Tongue (tissue), 2 donors: ENCODE results near the gene CHAT. TPM values are rescaled to one million over a fixed set of nuclear protein-coding genes. Genes with fewer than 3 reads are reported as not detected.

ENCODE experiments used
- DNase-seq: peaks from one replicate; pipeline ENCODE4 v3.0.0-alpha.2; 2015
- total RNA-seq: library from RNA; depleted of rRNA; stranded (reverse); fragments of >200 nt; gene quantifications from one replicate; pipeline ENCODE4 v1.2.3, GENCODE V29; 2014

Gene CHAT
- not detected for total RNA-seq

DNA sequence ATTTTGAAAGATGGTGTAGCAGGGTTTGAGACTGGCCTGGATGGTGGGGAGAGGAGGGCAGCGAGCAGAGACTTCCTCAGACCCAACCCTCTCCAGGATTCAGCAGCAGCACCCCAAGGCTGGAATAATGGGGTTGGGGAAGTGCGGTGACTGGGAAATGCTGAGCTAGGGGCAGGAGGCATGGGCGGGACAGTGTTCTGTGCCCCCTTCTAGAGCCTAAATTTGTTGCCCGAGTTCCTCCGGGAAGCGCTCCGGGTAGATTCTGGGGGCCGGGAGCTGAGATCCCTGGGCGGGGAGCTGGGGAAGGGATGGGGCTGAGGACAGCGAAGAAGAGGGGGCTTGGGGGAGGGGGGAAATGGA lies at the start of gene CHAT:
CHAT (plus strand) TSS at position 156 of the 360 bp plus-strand sequence; CDS start at position 309, 153 bp downstream.
- DNase-seq: no peak

DNA sequence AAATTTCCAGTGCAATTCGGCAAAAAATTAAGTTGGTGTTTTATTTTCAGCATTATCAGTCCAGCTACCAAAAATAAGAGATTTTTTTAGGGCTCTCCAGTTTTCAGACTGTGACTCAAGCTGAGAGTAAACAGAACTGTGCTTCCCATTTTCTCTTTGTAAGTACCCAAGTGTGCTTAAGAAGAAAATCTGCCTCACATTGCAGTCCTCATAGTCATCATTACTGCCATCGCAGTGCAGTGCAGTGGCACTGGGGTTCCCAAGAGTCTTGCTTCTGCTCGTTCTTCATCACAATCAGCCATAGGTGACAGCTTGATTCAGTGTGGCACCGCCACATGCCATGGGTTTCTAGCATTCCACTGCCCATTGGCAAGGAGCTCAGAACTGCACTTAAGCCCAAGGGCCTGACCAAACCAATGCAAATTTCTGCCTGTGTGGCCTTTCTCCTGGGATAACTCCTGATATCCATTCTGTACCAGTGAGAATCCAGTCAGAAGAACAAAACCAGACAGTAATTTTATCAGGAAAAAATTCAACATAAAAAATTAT lies 49.3 kb upstream of the CHAT start:
- no peak for DNase-seq

DNA sequence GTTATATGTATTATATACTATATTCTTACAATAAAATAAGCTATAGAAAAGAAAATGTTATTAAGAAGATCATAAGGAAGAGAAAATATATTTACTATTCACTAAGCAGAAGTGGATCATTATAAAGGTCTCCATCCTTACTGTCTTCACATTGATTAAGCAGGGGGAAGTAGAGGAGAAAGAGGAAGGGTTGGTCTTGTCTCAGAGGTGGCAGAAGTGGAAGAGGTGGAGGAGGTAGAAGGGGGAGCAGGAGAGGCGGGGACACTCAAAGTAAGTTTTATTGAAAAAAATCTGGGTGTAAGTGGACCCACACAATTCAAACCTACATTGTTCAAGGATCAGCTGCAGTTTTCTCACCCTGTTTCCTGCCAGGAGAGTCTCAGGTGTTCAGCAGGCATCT lies 46.0 kb upstream of the CHAT start:
- DNase-seq: no peak

DNA sequence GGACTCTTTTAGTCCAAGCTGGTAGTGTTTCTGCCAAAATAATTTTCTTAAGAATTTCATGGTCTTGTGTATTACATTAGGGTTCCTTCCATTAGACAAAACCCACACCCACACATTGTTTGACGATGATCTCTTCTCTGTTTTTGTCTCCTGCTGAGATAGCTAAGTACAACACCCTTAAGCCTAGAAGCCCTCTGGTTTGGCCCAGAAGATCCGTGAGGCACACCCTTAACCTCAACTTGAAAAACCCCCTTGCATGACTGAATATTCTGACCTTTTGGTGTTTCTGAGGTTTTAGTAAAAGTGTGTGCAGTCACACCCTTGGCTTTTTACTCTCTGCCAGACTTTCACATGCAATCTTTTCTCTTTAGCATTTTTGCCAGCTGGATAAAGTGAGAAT lies 45.6 kb upstream of the CHAT start:
- no peak for DNase-seq

DNA sequence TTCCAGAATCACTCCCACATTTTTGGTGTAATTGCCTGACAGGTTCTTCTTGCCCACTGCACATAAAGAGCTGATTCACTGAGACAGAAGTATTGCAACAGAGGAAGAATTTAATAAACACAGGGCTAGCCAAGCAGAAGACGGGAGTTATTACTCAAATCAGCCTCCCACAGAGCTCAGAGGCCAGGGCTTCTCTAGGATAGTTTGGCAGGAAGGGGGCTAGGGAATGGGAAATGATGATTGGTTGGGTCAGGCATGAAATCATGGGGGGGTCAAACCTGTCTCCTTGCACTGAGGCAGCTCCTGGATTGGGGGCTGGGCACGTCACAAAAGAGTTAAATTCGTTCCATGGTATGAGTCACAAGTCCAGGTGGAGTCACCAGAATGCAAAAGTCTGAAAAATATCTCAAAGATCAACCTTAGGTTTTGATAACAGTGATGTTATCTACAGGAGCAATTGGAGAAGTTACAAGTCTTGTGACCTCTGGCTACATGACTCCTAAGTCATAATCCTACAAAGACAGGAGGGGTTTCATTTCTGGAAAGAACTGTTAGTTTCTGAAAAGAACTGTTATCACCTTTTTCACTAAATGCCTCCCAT lies 44.7 kb upstream of the CHAT start:
- DNase-seq: no peak

DNA sequence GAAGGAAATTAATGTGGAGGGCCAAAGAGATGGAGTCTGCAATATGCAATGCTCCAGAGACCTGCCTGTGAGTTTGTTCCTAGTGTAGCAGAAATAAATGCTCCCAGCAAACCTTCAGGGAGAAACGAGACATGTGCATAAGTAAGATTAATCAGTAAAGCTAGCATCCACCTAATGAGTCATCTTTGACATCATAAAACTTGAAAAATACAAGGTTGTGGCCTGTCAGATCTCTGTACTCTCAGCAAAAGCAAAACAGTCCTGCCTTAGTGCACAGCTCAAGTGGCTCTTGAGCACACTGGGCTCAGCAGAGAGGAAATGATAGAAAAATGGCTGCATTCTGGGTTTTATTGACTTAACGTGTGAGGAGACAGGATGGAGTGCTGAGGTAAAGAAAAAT lies 42.4 kb upstream of the CHAT start:
- no peak for DNase-seq

DNA sequence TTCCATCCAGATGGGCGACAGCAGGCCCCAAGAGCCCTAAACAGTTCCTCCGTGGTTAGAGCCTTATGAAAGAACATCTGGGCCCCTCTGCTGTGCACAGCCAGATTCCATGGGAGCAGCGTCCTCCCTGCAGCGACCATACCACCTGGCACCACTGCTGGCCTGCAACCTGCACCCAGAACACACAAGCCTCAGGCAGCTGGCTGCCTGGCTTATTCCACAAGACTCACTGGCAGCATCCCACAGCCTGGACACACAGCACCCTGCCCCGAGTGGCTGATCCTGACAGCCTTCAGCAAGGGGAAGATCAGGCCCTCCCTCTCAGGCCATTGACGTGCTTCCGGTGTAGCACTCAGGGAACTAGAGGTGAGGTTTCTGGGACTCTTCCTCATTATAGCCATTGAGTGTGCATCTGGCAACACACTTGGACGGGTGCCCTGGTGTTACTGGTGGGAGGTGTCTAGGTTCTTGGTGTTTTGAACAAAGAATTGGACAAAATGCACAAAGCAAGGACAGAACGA lies 41.2 kb upstream of the CHAT start:
- DNase-seq: no peak

DNA sequence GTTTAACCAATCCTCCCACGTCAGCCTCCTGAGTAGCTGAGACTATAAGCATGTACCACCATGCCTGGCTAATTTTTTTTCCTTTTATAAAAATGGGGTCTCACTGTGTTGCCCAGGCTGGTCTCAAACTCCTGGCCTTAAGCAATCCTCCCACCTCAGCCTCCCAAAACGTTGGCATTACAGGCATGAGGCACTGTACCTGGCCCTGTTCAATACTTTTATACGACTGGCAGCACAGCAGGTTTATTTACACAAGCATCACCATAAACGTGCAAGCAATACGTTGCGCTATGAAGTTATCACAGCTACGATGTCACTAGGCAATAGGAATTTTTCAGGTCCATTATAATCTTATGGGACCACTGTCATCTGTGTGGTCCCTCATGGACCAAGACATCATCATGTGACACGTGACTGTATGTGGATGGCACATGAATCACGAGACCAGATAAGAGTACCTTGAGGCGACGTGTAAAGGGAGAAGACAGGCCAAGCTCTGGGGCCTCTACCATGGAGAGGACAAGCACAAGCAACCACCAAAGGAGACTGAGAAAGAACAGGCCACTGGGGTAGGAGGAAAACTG lies 38.3 kb upstream of the CHAT start:
- no peak for DNase-seq

DNA sequence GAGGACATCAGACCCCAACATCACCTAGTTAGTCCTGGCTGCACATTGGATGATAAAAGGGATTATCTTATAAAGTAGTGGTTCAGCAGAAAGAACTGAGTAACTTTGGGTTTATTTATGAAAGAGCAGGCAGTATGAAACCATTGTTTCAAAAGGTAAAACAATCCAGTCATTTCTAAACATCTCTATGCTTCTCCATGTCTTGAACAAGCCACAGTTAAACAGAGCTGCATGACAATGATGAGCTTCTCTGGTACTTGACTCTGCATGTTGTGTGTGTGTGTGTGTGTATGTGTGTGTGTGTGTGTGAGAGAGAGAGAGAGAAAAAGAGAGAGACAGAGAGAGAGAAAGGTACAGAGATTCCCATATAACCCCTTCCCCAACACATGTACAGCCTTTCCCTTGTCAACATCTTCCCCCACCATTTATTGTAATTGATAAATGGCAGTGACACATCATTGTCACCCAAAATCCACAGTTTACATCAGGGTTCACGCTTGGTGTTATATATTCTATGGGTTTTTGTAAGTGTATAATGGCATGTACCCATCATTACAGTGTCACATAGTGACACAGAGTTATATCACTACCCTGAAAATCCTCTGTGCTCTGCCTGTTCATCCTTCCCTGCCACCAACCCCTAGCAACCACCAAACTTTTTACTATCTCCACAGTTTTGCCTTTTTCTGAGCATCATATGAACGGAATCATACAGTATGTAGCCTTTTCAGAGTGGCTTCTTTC lies 36.5 kb upstream of the CHAT start:
- no peak for DNase-seq

DNA sequence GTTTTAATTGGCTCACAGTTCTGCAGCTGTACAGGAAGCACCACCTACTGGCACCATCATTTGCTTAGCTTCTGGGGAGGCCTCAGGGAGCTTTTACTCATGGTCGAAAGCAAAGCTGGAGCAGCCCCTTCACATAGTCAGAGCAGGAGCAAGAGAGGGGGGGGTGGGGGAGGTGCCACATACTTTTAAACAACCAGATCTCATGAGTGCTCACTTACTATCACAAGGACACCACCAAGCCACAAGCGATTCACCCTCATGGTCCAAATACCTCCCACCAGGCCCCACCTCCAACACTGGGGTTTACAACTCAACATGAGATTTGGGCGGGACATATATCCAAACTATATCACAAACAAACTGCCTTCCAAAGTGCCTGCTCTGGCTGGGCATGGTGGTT lies 35.4 kb upstream of the CHAT start:
- no peak for DNase-seq

DNA sequence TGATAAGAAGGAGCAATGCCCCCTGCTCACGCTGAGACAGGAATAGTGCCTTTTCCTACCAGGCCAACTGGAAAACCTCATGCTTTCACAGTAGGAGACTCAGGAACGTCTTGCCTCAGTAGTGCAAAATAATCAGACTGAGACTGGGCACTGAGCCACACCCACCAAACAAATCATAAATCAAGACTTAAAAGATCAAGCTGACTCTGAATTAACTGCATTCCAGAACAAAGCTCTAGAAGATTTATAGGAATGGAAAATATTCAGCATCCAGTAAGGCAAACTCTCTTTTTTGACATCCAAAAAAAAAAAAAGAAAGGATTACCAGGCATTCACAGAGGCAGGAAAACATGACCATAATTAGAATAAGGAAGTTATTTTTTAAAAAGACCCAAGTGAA lies 34.2 kb upstream of the CHAT start:
- no peak for DNase-seq

DNA sequence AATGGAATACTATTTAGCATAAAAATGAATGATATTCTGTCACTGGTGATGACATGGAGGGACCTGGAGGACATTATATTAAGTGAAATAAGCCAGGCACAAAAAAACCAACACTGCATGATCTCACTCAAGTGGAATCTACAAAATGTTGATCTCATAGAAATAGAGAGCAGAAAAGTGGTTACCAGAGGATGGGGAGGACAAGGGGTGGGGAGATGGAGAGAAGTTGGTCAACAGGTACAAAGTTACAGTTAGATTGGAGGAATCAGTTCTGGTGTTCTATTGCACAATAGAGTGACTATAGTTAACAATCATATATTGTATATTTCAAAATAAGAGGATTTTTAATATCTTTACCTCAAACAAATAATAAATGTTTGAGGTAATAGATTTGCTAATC lies 28.4 kb upstream of the CHAT start:
- DNase-seq: no peak

DNA sequence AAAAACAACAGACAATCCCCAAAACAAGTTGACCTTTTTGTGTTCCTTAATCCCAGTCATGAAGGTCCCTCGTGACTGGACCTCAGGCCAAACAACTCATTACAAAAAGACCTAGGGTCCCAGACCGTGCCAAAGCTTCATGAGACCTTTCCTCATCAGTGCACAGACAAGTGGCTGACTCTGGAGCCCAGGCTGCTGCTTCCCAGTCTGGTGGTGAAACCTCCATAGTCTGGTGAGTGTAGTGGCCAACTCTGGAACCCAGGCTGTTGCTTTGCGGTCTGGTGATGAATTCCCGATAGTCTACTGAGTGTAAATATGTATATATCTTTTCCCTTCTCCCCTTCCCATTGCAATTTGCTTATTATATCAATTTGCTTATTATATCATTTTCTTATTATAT lies 25.9 kb upstream of the CHAT start:
- no peak for DNase-seq

DNA sequence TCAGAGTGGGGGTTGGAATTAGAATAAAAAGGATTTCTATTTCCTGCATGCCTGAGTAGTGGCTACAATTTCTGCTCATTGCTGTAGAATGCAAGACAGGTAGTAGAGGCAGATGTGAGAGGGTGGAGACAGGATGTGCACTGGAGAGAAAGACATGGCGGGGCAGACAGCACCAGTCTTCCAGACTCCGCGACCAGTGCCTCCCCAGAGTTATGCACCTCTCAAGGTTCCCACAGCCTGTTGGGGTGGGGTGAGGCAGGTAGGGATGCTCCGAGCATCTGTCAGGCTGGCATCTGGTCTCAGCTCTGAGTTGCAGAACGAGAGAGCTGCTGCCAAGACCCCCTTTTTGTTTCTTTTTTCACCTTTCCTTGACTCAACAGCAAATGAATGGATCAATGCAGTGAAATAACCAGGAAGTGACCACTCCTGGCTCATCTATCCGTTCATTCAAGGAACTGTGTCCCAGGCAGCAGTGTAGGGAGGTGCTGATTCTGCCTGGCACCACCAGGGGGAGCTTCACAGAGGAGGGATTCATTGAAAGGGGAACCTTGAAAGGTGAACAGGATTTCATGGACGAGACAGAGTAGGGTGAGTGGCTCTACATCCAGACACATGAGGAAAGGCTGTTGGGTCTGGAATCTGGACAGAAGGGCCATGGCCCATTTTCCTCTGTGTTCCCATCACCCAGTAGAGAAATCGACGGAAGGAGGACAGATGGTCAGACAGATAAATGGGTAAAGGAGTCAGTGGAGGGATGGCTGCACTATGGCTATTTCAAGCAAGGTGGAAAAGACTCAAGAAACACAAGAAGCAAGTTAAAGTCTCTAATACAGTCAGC lies 20.9 kb upstream of the CHAT start:
- DNase-seq: peak; percentile 64

DNA sequence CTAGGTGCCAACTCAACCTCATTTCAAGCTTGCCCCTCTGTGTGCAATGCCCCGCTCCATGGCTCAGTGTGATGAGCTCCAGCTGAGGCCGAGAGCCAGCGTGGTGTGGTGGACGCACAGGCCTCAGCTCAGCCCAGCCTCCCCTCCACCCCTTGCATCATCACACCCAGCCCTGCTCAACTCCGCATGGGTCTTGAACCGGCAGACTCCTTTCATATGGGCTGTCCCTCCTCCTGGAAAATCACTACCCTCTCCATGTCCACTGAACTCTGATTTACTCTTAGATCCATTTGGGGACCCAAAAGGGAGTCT lies 20.3 kb upstream of the CHAT start:
- no peak for DNase-seq

DNA sequence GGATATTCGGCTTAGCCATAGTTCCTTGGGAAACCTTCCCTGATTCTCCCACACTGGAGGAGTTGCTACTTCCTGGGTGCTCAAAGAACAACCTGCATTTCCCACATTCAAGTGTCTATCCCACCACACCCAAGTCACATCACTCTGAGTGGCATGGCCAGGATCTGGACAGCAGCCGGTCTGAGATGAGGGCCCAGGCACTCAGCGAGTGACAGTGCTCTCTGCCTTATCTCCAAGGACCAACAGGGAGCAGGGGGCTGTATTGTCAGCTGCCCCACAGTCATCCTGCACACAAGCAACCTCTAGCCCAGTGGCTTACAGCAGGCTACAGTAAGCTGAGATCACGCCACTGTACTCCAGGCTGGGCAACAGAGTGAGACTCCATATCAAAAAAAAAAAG lies 19.8 kb upstream of the CHAT start:
- DNase-seq: no peak

DNA sequence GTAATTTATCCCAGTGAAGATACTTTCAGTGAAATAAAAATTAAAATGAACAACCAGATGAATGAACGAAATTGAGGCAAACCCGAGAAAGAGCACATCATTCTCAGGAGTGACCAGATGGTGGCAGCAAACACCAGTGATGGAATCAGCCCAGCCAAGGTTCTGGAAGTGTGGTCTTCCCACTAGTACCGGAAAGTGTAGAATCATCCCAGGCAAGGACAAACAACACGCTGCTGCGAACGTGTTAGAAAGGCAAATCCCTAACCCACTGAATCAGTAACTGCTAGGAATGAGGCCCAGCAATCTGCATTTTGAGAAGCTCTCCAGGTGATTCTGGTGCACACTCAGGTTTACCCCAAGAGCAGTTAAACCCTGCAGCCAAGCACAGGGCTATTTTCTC lies 19.2 kb upstream of the CHAT start:
- DNase-seq: peak; percentile 64

DNA sequence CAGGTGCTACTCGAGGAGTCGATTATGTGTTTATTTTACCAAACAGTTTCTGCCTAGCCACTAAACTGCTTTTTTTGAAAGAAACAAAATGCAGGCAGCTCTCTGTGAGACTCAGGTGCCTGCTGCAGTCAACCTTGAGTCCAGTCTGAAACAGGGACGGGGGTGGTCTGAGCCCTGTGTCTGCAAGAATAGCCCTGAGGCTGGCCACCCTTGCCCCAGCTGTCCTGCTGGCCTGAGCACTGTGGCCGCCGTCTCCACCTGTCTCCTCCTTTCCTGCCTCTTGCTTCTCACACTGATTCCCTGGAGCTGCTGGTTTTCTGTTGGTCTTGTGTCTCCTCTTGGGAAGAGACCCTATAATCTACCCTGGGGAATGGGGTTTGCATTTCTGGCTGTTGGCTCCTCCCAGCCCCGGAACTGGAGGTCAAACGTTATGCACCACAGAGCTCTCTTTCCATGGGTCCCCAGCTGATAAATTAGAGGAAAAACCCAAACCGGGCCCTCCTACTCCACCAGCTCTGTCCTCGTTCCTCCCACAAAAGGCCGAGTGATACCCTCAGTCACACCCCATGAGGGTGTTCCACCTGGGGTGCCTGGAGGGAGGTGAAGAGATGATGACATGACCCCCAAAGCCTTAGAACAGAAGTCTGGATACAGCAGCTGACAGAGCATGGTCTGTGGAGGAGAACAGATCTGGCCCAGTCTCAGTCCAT lies 18.7 kb upstream of the CHAT start:
- no peak for DNase-seq

DNA sequence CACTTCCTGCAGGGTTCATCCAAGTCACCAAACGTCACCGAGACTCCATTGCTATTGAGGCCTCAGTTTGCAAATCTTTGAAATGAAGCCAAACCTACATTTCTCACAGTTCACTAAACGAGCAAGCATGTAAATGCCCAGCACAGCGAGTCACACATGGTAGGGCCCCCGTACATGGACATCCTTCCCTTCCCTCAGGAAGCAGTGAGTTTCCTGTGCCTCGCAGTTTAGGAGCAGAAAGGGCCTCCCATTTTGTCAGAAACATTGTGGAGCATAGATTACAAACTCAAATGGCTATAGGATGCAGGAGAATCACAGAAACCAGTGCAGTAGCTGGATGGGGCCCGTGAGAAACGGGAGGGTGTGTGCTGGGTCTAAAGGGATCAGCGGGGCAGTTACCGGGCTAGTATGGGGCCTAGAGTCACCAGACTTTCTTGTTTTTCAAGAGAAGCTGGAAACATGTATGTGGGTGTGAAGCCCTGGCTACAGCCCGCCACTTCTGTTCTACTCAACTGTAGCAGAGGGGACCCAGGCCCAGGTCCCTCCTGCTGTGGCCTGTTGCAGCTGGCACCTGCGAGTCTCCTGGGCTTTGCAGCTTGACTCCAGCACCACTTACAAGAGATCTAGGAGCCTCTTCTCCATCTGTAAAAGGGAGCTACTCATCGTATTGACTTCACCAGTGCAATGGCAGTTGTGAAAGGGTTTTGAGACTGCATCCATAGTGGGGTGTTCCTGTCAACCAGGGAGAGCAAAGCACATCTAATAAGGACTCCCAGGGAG lies 17.9 kb upstream of the CHAT start:
- DNase-seq: no peak

DNA sequence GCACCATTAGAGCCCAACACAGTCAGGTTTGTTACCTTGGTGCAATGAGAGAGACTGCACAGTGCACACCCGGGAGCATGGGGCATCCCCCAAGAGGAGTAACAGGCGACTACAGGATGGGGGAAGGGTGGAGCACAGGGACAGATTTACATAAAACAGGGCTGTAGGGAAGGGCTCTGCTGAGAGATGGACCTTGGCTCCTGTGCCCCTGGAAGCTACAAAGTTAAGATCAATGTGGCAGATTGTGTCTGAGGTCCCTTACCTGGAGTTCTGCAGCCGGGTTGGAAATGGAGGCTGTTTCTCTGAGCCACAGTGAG lies 17.4 kb upstream of the CHAT start:
- DNase-seq: no peak

DNA sequence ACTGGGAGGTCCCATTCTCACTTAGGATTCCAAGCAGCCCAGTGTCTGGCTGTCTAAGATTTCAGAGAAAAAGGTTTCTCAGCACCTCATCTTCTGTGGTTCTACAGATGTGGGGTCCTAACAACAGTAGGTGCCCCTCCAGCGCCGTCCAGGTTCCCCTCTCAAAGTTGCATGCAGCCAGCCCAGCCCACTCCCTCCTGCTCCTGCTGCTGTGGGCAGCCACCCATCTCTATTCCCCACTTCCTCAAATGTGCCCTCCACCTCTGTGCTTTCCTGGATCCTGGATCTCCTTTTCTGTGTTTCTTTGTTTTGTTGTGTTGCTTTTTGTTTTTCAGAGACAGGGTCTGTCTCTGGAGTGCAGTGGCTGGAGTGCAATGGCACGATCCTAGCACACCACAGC lies 17.0 kb upstream of the CHAT start:
- no peak for DNase-seq
